Measurements from ENCODE around the gene ETV5. TPM values are rescaled to one million over a fixed set of nuclear protein-coding genes. Genes with fewer than 3 reads are reported as not detected.

Gene ETV5
- total and polyA plus RNA-seq, 2 donors (not counting 1 experiment from before 2014, with no cell fraction given), result 23.1 to 24.9 TPM

GRCh38 chr3:186013312-186013711 lies 95.6 kb downstream of the ETV5 start:
- no peaks in the 10 kb centered on the region for H3K4me1 ChIP-seq (ENCODE audit: control insufficient read depth, extremely low read depth, insufficient read depth, low read length)
- DNase-seq (ENCODE audit: low read depth in 2 of 2), result no peak
- no peak overlapping the region for H2AFZ ChIP-seq (ENCODE audit: low read length)
- H3K4me3 ChIP-seq (replicated peaks in 1 of 4; ENCODE audit: control extremely low read depth in 1 of 4, insufficient read depth in 1 of 4, low read depth in 3 of 4, low read length in 4 of 4), result no peak overlapping the region
- TF ChIP-seq EZH2 (IDR thresholded peaks at IDR 0.05; ENCODE audit: low read length, missing control alignments) (no peak), CTCF (conservative IDR thresholded peaks at IDR 0.05 in 1 of 2, IDR thresholded peaks at IDR 0.05 in 1 of 2; ENCODE audit: low read depth in 1 of 2, low read length in 2 of 2) (no peak)
- no peak overlapping the region for H3K27ac ChIP-seq (ENCODE audit: insufficient read depth, low read length)
- H3K9me3 ChIP-seq (ENCODE audit: control insufficient read depth, insufficient read depth, low read depth, low read length), result no peaks in the 10 kb centered on the region
- no peak overlapping the region for H3K4me2 ChIP-seq (ENCODE audit: extremely low read depth, insufficient read depth, low read length)
- H3K36me3 ChIP-seq (ENCODE audit: control insufficient read depth, insufficient read depth, low read length), result no peaks in the 10 kb centered on the region
- no peak overlapping the region for H3K9ac ChIP-seq (ENCODE audit: insufficient read depth, low read length)
- H3K79me2 ChIP-seq (ENCODE audit: control insufficient read depth, insufficient read depth, low read length), result no peaks in the 10 kb centered on the region
- no peaks in the 10 kb centered on the region for H4K20me1 ChIP-seq (ENCODE audit: control insufficient read depth, extremely low read depth, insufficient read depth, low read length)
- no peaks in the 10 kb centered on the region for H3K27me3 ChIP-seq (ENCODE audit: control insufficient read depth, insufficient read depth, low read length)

- H3K27ac ChIP-seq (ENCODE audit: insufficient read depth, low read length), result no peak overlapping the region
- TF ChIP-seq EZH2 (IDR thresholded peaks at IDR 0.05; ENCODE audit: low read length, missing control alignments) (no peak), CTCF (conservative IDR thresholded peaks at IDR 0.05 in 1 of 2, IDR thresholded peaks at IDR 0.05 in 1 of 2; ENCODE audit: low read depth in 1 of 2, low read length in 2 of 2) (no peak)
- DNase-seq (ENCODE audit: low read depth in 2 of 2), result no peak
- no peak overlapping the region for H3K9ac ChIP-seq (ENCODE audit: insufficient read depth, low read length)
- H4K20me1 ChIP-seq (ENCODE audit: control insufficient read depth, extremely low read depth, insufficient read depth, low read length), result no peaks in the 10 kb centered on the region
- H3K9me3 ChIP-seq (ENCODE audit: control insufficient read depth, insufficient read depth, low read depth, low read length), result no peaks in the 10 kb centered on the region
- no peak overlapping the region for H2AFZ ChIP-seq (ENCODE audit: low read length)
- no peaks in the 10 kb centered on the region for H3K27me3 ChIP-seq (ENCODE audit: control insufficient read depth, insufficient read depth, low read length)
- H3K4me2 ChIP-seq (ENCODE audit: extremely low read depth, insufficient read depth, low read length), result no peak overlapping the region
- H3K36me3 ChIP-seq (ENCODE audit: control insufficient read depth, insufficient read depth, low read length), result no peaks in the 10 kb centered on the region
- H3K4me1 ChIP-seq (ENCODE audit: control insufficient read depth, extremely low read depth, insufficient read depth, low read length), result no peaks in the 10 kb centered on the region
- H3K79me2 ChIP-seq (ENCODE audit: control insufficient read depth, insufficient read depth, low read length), result no peaks in the 10 kb centered on the region
- H3K4me3 ChIP-seq (replicated peaks in 1 of 4; ENCODE audit: control extremely low read depth in 1 of 4, insufficient read depth in 1 of 4, low read depth in 3 of 4, low read length in 4 of 4), result no peak overlapping the region
These were observed 96.8 kb downstream of the ETV5 start for GRCh38 chr3:186012137-186012536.

- Histone ChIP-seq H3K4me1 (ENCODE audit: control insufficient read depth, extremely low read depth, insufficient read depth, low read length) (no peaks in the 10 kb centered on the region), H3K9me3 (ENCODE audit: control insufficient read depth, insufficient read depth, low read depth, low read length) (no peaks in the 10 kb centered on the region), H3K4me3 (replicated peaks in 1 of 4; ENCODE audit: control extremely low read depth in 1 of 4, insufficient read depth in 1 of 4, low read depth in 3 of 4, low read length in 4 of 4) (no peak overlapping the region), H3K9ac (ENCODE audit: insufficient read depth, low read length) (no peak overlapping the region), H2AFZ (ENCODE audit: low read length) (no peak overlapping the region), H4K20me1 (ENCODE audit: control insufficient read depth, extremely low read depth, insufficient read depth, low read length) (no peaks in the 10 kb centered on the region), H3K4me2 (ENCODE audit: extremely low read depth, insufficient read depth, low read length) (no peak overlapping the region), H3K27ac (ENCODE audit: insufficient read depth, low read length) (no peak overlapping the region), H3K27me3 (ENCODE audit: control insufficient read depth, insufficient read depth, low read length) (no peaks in the 10 kb centered on the region), H3K79me2 (ENCODE audit: control insufficient read depth, insufficient read depth, low read length) (no peaks in the 10 kb centered on the region), H3K36me3 (ENCODE audit: control insufficient read depth, insufficient read depth, low read length) (no peaks in the 10 kb centered on the region)
- TF ChIP-seq EZH2 (IDR thresholded peaks at IDR 0.05; ENCODE audit: low read length, missing control alignments) (no peak), CTCF (conservative IDR thresholded peaks at IDR 0.05 in 1 of 2, IDR thresholded peaks at IDR 0.05 in 1 of 2; ENCODE audit: low read depth in 1 of 2, low read length in 2 of 2) (no peak)
- no peak for DNase-seq (ENCODE audit: low read depth in 2 of 2)
These were observed 104.2 kb downstream of the ETV5 start for GRCh38 chr3:186004671-186005070.

Data from fibroblast of lung (primary cell).